GM12878 (cell line): ENCODE data around the gene SIGLEC11. TPM values are rescaled to one million over a fixed set of nuclear protein-coding genes. Genes with fewer than 3 reads are reported as not detected.
A peak's percentile ranks its signal among the peaks of the same experiment; 100 is the strongest.

Experiments
- ATAC-seq: fragments of 200-7000 bp; cut with Tn5 transposase; 3 replicates; pipeline ENCODE4 v1.9.1; 2020; ENCODE audit warnings: mild to moderate bottlenecking, moderate library complexity
- BruUV-seq: library from RNA; stranded (reverse); fragments of 400-500 nt; replicated peaks from 2 replicates; lab custom pipeline; 2021; lab: Mats Ljungman, UMichigan
- CTCF ChIA-PET: fragments of 300-600 bp; sonication (Branson Sonifier 250); formaldehyde crosslinking; extraction: SDS; loops from one replicate; lab custom pipeline; 2021; ENCODE audit warnings: inconsistent platforms; lab: Yijun Ruan, JAX
- POLR2A ChIA-PET: fragments of 350-600 bp; formaldehyde crosslinking; extraction: SDS; loops from one replicate; lab custom pipeline; 2021; ENCODE audit warnings: inconsistent platforms; lab: Charles Lee
- RAD21 ChIA-PET: fragments of 300-600 bp; sonication (Branson Sonifier 250); formaldehyde crosslinking; loops from one replicate; lab custom pipeline; 2023; ENCODE audit warnings: antibody characterized with exemption; ENCODE audit not compliant: unreplicated experiment; lab: Charles Lee
- SMC1A ChIA-PET: fragments of 300-600 bp; sonication (Branson Sonifier 250); formaldehyde crosslinking; loops from one replicate; lab custom pipeline; 2023; ENCODE audit not compliant: unreplicated experiment, uncharacterized antibody; lab: Charles Lee
- DNase-seq: peaks from one replicate; pipeline ENCODE4 v3.0.0-alpha.2; 2011; ENCODE audit warnings: low read depth, low spot score
- FAIRE-seq: peaks from 3 replicates; lab custom pipeline; 2011; peaks lifted over from hg19 to GRCh38; lab: Jason Lieb, UNC
- H2AFZ ChIP-seq: 2 replicates; pipeline ENCODE4 v1.6.0; 2011; ENCODE audit warnings: low read depth, low read length, control low read depth; ENCODE audit not compliant: control insufficient read depth
- H3K27ac ChIP-seq: 2 replicates; pipeline ENCODE4 v1.5.1; 2011; ENCODE audit warnings: control low read depth; ENCODE audit not compliant: control insufficient read depth, insufficient read depth
- H3K27me3 ChIP-seq, 2 experiments: replicated peaks in 1 of 2; 2 replicates each; pipeline versions ENCODE4 v1.6.0 to v1.6.1; 2011; ENCODE audit warnings: low read length in 1 of 2; ENCODE audit not compliant: control insufficient read depth in 2 of 2, insufficient read depth in 2 of 2
- H3K36me3 ChIP-seq, 2 experiments: 2 replicates each; pipeline ENCODE4 v1.5.1; 2011; ENCODE audit warnings: low read length in 1 of 2; ENCODE audit not compliant: control insufficient read depth in 2 of 2, insufficient read depth in 2 of 2
- H3K4me1 ChIP-seq: 2 replicates; pipeline ENCODE4 v1.6.1; 2011; ENCODE audit warnings: mild to moderate bottlenecking, low read length, moderate library complexity, mixed read lengths; ENCODE audit not compliant: control insufficient read depth, insufficient read depth
- H3K4me2 ChIP-seq: 2 replicates; pipeline ENCODE4 v1.6.0; 2011; ENCODE audit warnings: control low read depth; ENCODE audit not compliant: control insufficient read depth, insufficient read depth
- H3K4me3 ChIP-seq: fragments of 200-600 bp; sonication (generic); 2 replicates; pipeline ENCODE4 v1.5.1; 2016
- H3K79me2 ChIP-seq: 2 replicates; pipeline ENCODE4 v1.6.0; 2011; ENCODE audit warnings: low read length; ENCODE audit not compliant: control insufficient read depth, insufficient read depth
- H3K9ac ChIP-seq: 2 replicates; pipeline ENCODE4 v1.8.0; 2011; ENCODE audit warnings: low read length, control low read depth, mixed read lengths; ENCODE audit not compliant: control insufficient read depth, insufficient read depth
- H3K9me3 ChIP-seq: replicated peaks from 3 replicates; pipeline ENCODE4 v1.5.1; 2011; ENCODE audit warnings: mild to moderate bottlenecking, low read length; ENCODE audit not compliant: control insufficient read depth, insufficient read depth
- H4K20me1 ChIP-seq: 2 replicates; pipeline ENCODE4 v1.6.0; 2011; ENCODE audit not compliant: control insufficient read depth, insufficient read depth
- ATF7 ChIP-seq: fragments of 450-650 bp; IDR thresholded peaks from 2 replicates; pipeline ENCODE4 v1.6.1; 2016; ENCODE audit warnings: low read depth, mild to moderate bottlenecking
- CBFB ChIP-seq: IDR thresholded peaks from 2 replicates; pipeline ENCODE4 v1.6.1; 2016; ENCODE audit warnings: antibody characterized with exemption, low read depth
- CHD2 ChIP-seq: IDR thresholded peaks from 2 replicates; pipeline ENCODE4 v1.6.1; 2011; ENCODE audit warnings: low read depth, low read length, improper control_type of control experiment, borderline replicate concordance
- EP300 ChIP-seq, 2 experiments: fragments of 150-350 bp in 1 of 2; IDR thresholded peaks; 2 replicates each; pipeline ENCODE4 v1.6.1; 2011 to 2012; ENCODE audit warnings: low read depth in 2 of 2, low read length in 2 of 2, borderline replicate concordance in 1 of 2, improper control_type of control experiment in 1 of 2, inconsistent platforms in 1 of 2; ENCODE audit not compliant: control insufficient read depth in 1 of 2
- IKZF1 ChIP-seq: fragments of 450-650 bp; conservative IDR thresholded peaks from 2 replicates; pipeline ENCODE4 v1.6.1; 2017; ENCODE audit warnings: antibody characterized with exemption, mild to moderate bottlenecking
- NBN ChIP-seq: fragments of 450-650 bp; IDR thresholded peaks from 2 replicates; pipeline ENCODE4 v1.6.1; 2016
- NR2F1 ChIP-seq: fragments of 450-650 bp; conservative IDR thresholded peaks from 2 replicates; pipeline ENCODE4 v1.6.1; 2017; ENCODE audit warnings: mild to moderate bottlenecking
- SMARCA5 ChIP-seq: fragments of 450-650 bp; IDR thresholded peaks from 2 replicates; pipeline ENCODE4 v1.6.1; 2017; ENCODE audit warnings: mild to moderate bottlenecking
- SREBF1 ChIP-seq: IDR thresholded peaks from 2 replicates; pipeline ENCODE4 v1.6.1; 2012; ENCODE audit warnings: mild to moderate bottlenecking, low read length
- TCF12 ChIP-seq: IDR thresholded peaks from 2 replicates; pipeline ENCODE4 v1.6.1; 2011; ENCODE audit warnings: low read depth, mild to moderate bottlenecking, low read length
- ZBED1 ChIP-seq: IDR thresholded peaks from 2 replicates; pipeline ENCODE4 v1.6.1; 2016; ENCODE audit warnings: borderline replicate concordance
- WGBS: methylation state at CpG from one replicate; pipeline ENCODE4 v1.1.6; 2016; ENCODE audit warnings: low lambda C conversion rate; ENCODE audit not compliant: insufficient replicate concordance, insufficient coverage; ENCODE audit errors: missing lambda C conversion rate; 5-methylcytosine and 5-hydroxymethylcytosine counted together
- in situ Hi-C: fragments of 300-500 bp; cut with MboI; formaldehyde crosslinking; loops from 9 replicates; pipeline ENCODE4 v1.14.3; 2018; ENCODE audit warnings: mixed read lengths
- intact Hi-C: fragments of 100-400 bp; cut with micrococcal nuclease; formaldehyde crosslinking; loops from one replicate; pipeline ENCODE4 v1.14.2; 2022; ENCODE audit not compliant: unreplicated experiment
- polyA plus RNA-seq, 11 experiments: library from polyadenylated mRNA; depleted of rRNA in 4 of 11; unstranded in 6 of 11; stranded (reverse) in 5 of 11; fragments of >200 nt; fragmentation: Nextera tagmentation in 4 of 11; fragmentation: Illumina TruSeq in 1 of 11; extraction: Ambion mirVana in 4 of 11; extraction: Trizol in 1 of 11; gene quantifications; 1 replicate in 1 of 11; 2 replicates in 10 of 11; pipeline versions ENCODE4 v1.2.1 to v1.2.3, GENCODE V29; 2011 to 2016; ENCODE audit warnings: inconsistent platforms in 2 of 11, missing spikeins in 2 of 11, low read depth in 1 of 11
- total RNA-seq, 4 experiments: library from RNA; depleted of rRNA in 3 of 4; stranded (reverse); fragments of >200 nt in 3 of 4; fragmentation: Illumina TruSeq in 1 of 4; extraction: Trizol in 1 of 4; gene quantifications; 2 replicates each; pipeline versions ENCODE4 v1.2.1 to v1.2.3, GENCODE V29; 2013 to 2021
- TF ChIP-seq, protein P1 (sequence below): fragments of 450-650 bp; formaldehyde crosslinking; IDR thresholded peaks from 2 replicates; pipeline ENCODE4 v1.4.0; 2020; ENCODE audit warnings: mild to moderate bottlenecking, moderate library complexity
- TF ChIP-seq, protein P2 (sequence below): IDR thresholded peaks from 2 replicates; pipeline ENCODE4 v1.6.1; 2011; ENCODE audit warnings: borderline replicate concordance, low read depth, mild to moderate bottlenecking, moderate library complexity, mixed read lengths, low read length; ENCODE audit not compliant: insufficient read depth; ENCODE audit errors: extremely low read length
- TF ChIP-seq, protein P3 (sequence below): IDR thresholded peaks from 2 replicates; pipeline ENCODE4 v1.6.1; 2012; ENCODE audit warnings: low read depth, low read length, improper control_type of control experiment
- TF ChIP-seq, protein P4 (sequence below): IDR thresholded peaks from 2 replicates; pipeline ENCODE4 v1.6.1; 2012; ENCODE audit warnings: low read length, inconsistent platforms

SIGLEC11 gene
- total and polyA plus RNA-seq, 10 of the 15 experiments (the other 5 are each of a cell fraction or from before 2014, with no cell fraction given): not detected

DNA sequence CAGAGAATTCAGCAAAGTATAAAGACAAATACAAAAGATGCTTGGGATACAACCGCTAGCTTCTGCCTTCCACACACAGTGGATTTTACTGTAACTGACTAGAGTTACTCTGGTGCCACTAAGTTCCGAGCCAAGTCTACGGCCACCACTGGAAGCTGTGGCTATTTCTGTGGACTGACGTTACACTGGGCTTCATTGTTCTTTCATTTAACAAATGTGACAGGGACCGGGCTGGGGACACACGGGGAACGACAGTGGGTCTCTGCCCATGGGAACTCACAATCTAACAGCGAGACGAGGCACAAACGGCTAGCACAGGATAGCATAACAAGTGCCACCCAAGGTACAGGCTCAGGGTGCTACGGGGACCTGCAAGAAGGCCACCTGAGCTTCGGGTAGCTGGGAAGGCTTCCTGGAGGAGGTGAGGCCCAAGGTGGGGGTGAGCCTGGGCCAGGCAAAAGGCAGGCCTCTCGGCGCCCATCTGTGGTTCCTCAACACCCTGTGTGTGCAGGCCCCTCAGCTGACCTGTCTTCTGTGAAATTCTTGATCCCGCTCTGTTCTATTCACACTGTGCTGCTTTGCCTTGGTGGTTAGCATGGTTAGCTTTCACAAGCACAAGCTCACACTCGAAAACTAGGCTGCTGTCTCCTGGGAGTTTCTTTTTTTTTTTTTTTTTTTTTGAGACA, 54.0 kb downstream of the SIGLEC11 start (continued):
- TF ChIP-seq, protein P1, sequence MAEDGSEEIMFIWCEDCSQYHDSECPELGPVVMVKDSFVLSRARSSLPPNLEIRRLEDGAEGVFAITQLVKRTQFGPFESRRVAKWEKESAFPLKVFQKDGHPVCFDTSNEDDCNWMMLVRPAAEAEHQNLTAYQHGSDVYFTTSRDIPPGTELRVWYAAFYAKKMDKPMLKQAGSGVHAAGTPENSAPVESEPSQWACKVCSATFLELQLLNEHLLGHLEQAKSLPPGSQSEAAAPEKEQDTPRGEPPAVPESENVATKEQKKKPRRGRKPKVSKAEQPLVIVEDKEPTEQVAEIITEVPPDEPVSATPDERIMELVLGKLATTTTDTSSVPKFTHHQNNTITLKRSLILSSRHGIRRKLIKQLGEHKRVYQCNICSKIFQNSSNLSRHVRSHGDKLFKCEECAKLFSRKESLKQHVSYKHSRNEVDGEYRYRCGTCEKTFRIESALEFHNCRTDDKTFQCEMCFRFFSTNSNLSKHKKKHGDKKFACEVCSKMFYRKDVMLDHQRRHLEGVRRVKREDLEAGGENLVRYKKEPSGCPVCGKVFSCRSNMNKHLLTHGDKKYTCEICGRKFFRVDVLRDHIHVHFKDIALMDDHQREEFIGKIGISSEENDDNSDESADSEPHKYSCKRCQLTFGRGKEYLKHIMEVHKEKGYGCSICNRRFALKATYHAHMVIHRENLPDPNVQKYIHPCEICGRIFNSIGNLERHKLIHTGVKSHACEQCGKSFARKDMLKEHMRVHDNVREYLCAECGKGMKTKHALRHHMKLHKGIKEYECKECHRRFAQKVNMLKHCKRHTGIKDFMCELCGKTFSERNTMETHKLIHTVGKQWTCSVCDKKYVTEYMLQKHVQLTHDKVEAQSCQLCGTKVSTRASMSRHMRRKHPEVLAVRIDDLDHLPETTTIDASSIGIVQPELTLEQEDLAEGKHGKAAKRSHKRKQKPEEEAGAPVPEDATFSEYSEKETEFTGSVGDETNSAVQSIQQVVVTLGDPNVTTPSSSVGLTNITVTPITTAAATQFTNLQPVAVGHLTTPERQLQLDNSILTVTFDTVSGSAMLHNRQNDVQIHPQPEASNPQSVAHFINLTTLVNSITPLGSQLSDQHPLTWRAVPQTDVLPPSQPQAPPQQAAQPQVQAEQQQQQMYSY (CRISPR knock-in tag): no peak
- TF ChIP-seq TCF12 (peak; percentile 32; the same call in 1 of the 2 replicates), CBFB (no peak), SMARCA5 (peak; percentile 95), ATF7 (peak; percentile 46; the same call in 1 of the 2 replicates), NR2F1 (no peak)
- TF ChIP-seq, protein P2, sequence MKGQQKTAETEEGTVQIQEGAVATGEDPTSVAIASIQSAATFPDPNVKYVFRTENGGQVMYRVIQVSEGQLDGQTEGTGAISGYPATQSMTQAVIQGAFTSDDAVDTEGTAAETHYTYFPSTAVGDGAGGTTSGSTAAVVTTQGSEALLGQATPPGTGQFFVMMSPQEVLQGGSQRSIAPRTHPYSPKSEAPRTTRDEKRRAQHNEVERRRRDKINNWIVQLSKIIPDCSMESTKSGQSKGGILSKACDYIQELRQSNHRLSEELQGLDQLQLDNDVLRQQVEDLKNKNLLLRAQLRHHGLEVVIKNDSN: no peak

DNA sequence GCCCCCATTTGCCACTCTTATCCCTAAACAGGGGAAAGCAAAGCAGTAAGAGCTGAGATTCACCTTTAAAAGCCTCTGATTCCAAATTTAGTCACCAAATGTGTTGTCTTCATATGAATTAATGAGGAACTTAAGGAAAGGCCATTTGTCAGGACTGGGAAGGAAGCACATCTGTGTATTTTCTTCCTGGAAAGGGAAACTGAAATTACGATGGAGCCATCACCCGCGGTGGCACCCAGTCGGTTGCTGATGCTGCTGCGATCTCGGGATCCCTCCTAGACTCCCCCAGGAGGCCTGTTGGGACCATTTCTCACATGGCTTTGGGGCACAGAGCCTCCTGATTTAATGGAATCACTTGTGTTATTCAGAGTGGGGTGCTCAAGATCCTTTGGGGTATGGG, 56.8 kb downstream of the SIGLEC11 start:
- POLR2A ChIA-PET: interaction anchor here (0.9 to 1.1 kb wide), 2 partner anchors 9 to 12 kb away, joined by 3 read pairs; no protein-coding TSS in a partner anchor
- RAD21 ChIA-PET: no interaction called here
- in situ Hi-C loops: no loop called here
- 33% methylated on average over 6 of the region's 6 CpGs for WGBS
- SMC1A ChIA-PET: interaction anchor here (1.5 kb wide), 1 partner anchor 9 kb away, joined by 6 read pairs; no protein-coding TSS in a partner anchor
- DNase-seq: no peak
- no peak for ATAC-seq
- peak overlapping the region; percentile 62 for H3K4me2 ChIP-seq
- no peak for FAIRE-seq
- no peaks in the 10 kb centered on the region for H3K27me3 ChIP-seq
- peak overlapping the region; percentile 18 for H3K9ac ChIP-seq
- peak overlapping the region; percentile 57 for H3K27ac ChIP-seq
- H3K4me1 ChIP-seq: peaks cover 62% of the 10 kb centered on the region
- H3K79me2 ChIP-seq: peaks cover 21% of the 10 kb centered on the region
- peaks cover 6 to 14% of the 10 kb centered on the region in 2 experiments; a peak in 3 of 4 replicates for H3K36me3 ChIP-seq
- no peaks in the 10 kb centered on the region; the same call in 2 of the 3 replicates for H3K9me3 ChIP-seq
- CTCF ChIA-PET: no interaction called here
- peaks cover 3% of the 10 kb centered on the region; the same call in 1 of the 2 replicates for H4K20me1 ChIP-seq
- peak overlapping the region; percentile 57; the same call in 1 of the 2 replicates for H2AFZ ChIP-seq
- intact Hi-C loops: no loop called here
- no peak overlapping the region for H3K4me3 ChIP-seq
- no TSS peak for BruUV-seq
- TF ChIP-seq, protein P3, sequence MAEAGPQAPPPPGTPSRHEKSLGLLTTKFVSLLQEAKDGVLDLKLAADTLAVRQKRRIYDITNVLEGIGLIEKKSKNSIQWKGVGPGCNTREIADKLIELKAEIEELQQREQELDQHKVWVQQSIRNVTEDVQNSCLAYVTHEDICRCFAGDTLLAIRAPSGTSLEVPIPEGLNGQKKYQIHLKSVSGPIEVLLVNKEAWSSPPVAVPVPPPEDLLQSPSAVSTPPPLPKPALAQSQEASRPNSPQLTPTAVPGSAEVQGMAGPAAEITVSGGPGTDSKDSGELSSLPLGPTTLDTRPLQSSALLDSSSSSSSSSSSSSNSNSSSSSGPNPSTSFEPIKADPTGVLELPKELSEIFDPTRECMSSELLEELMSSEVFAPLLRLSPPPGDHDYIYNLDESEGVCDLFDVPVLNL: no peak
- no peak for TF ChIP-seq EP300 (IDR thresholded peaks at IDR 0.05; ENCODE audit: borderline replicate concordance in 1 of 2, control insufficient read depth in 1 of 2, low read depth in 2 of 2, low read length in 2 of 2)
- TF ChIP-seq SREBF1: no peak
- TF ChIP-seq IKZF1: no peak
- no peak for TF ChIP-seq ATF7
- no peak for TF ChIP-seq NBN
- TF ChIP-seq, protein P4, sequence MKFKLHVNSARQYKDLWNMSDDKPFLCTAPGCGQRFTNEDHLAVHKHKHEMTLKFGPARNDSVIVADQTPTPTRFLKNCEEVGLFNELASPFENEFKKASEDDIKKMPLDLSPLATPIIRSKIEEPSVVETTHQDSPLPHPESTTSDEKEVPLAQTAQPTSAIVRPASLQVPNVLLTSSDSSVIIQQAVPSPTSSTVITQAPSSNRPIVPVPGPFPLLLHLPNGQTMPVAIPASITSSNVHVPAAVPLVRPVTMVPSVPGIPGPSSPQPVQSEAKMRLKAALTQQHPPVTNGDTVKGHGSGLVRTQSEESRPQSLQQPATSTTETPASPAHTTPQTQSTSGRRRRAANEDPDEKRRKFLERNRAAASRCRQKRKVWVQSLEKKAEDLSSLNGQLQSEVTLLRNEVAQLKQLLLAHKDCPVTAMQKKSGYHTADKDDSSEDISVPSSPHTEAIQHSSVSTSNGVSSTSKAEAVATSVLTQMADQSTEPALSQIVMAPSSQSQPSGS: no peak
- TF ChIP-seq CBFB: no peak
- TF ChIP-seq CHD2: no peak
- TF ChIP-seq ZBED1: no peak
